D721Med (cell line): ENCODE data around the gene TAS2R60.
"Not testable (repeated sequence)": the region's sequence is repeated elsewhere in the genome, so short reads cannot be mapped to it uniquely, and the experiment has no call there.

ENCODE experiments used
- DNase-seq: peaks from one replicate; pipeline ENCODE4 v3.0.0; 2011; ENCODE audit warnings: low spot score; ENCODE audit not compliant: insufficient read length
- FAIRE-seq: peaks from 2 replicates; lab custom pipeline; 2011; peaks lifted over from hg19 to GRCh38; lab: Jason Lieb, UNC
- CTCF ChIP-seq: IDR thresholded peaks from 2 replicates; pipeline ENCODE4 v1.5.1; 2012; ENCODE audit warnings: mild to moderate bottlenecking, control low read depth; ENCODE audit not compliant: insufficient read depth; ENCODE audit errors: missing control alignments

Gene TAS2R60

GRCh38 chr7:143422033-143422432 is 21.2 kb upstream of the TAS2R60 start:
- DNase-seq: no peak
- no peak for TF ChIP-seq CTCF
- no peak for FAIRE-seq

- FAIRE-seq, DNase-seq: not testable (repeated sequence)
Measured at GRCh38 chr7:143424476-143424875, 18.8 kb upstream of the TAS2R60 start.

- DNase-seq: no peak
- no peak for FAIRE-seq
- no peak for TF ChIP-seq CTCF
Measured at GRCh38 chr7:143426479-143427142, 16.6 kb upstream of the TAS2R60 start.

GRCh38 chr7:143429770-143430698 is 13.2 kb upstream of the TAS2R60 start:
- no peak for DNase-seq
- TF ChIP-seq CTCF: no peak
- FAIRE-seq: no peak

GRCh38 chr7:143431109-143431508 is 12.1 kb upstream of the TAS2R60 start:
- DNase-seq: no peak
- no peak for TF ChIP-seq CTCF
- FAIRE-seq: no peak

GRCh38 chr7:143433759-143434158 is 9.5 kb upstream of the TAS2R60 start:
- no peak for TF ChIP-seq CTCF
- FAIRE-seq: no peak
- no peak for DNase-seq

GRCh38 chr7:143434660-143435059 is 8.6 kb upstream of the TAS2R60 start:
- FAIRE-seq: no peak
- DNase-seq: no peak
- TF ChIP-seq CTCF: no peak
